Measurements from ENCODE around the gene WDR1. TPM values are rescaled to one million over a fixed set of nuclear protein-coding genes. Genes with fewer than 3 reads are reported as not detected.

The WDR1 gene
- total RNA-seq, 1 experiment from 2014 or later: 227 TPM

GRCh38 chr4:10104211-10104990 is 12.2 kb downstream of the WDR1 start:
- intact Hi-C loops (cut with micrococcal nuclease; ENCODE audit: unreplicated experiment): no loop called here
- ChIA-PET CTCF (no interaction called here), POLR2A (ENCODE audit: low non-redundant PET) (no interaction called here)
- Histone ChIP-seq H3K4me1 (ENCODE audit: insufficient read depth, low read length, poor library complexity, severe bottlenecking) (no peaks in the 10 kb centered on the region), H3K27me3 (replicated peaks; ENCODE audit: insufficient read depth, low read depth, low read length, poor library complexity) (no peaks in the 10 kb centered on the region), H3K9me3 (ENCODE audit: low read depth, low read length, poor library complexity, severe bottlenecking) (no peaks in the 10 kb centered on the region), H3K36me3 (ENCODE audit: insufficient read depth, low read length, poor library complexity, severe bottlenecking) (peaks cover 11% of the 10 kb centered on the region), H3K4me3 (ENCODE audit: low read depth, low read length, poor library complexity, severe bottlenecking) (no peak overlapping the region), H3K27ac (ENCODE audit: low read depth, low read length, poor library complexity, severe bottlenecking) (no peak overlapping the region)
- BruUV-seq (replicated peaks): no TSS peak
- TF ChIP-seq EZH2 (IDR thresholded peaks at IDR 0.05; ENCODE audit: borderline replicate concordance, low read depth, low read length, poor library complexity, severe bottlenecking): no peak
- no peak for TF ChIP-seq CTCF (conservative IDR thresholded peaks at IDR 0.05; ENCODE audit: low read depth, low read length)
- no peak for DNase-seq (ENCODE audit: low spot score)

- ChIA-PET CTCF (no interaction called here), POLR2A (ENCODE audit: low non-redundant PET) (no interaction called here)
- H3K36me3 ChIP-seq (ENCODE audit: insufficient read depth, low read length, poor library complexity, severe bottlenecking): peaks cover 8% of the 10 kb centered on the region
- H3K4me1 ChIP-seq (ENCODE audit: insufficient read depth, low read length, poor library complexity, severe bottlenecking): no peaks in the 10 kb centered on the region
- BruUV-seq (replicated peaks): no TSS peak
- H3K27ac ChIP-seq (ENCODE audit: low read depth, low read length, poor library complexity, severe bottlenecking): no peak overlapping the region
- no peak overlapping the region for H3K4me3 ChIP-seq (ENCODE audit: low read depth, low read length, poor library complexity, severe bottlenecking)
- TF ChIP-seq CTCF (conservative IDR thresholded peaks at IDR 0.05; ENCODE audit: low read depth, low read length): no peak
- TF ChIP-seq EZH2 (IDR thresholded peaks at IDR 0.05; ENCODE audit: borderline replicate concordance, low read depth, low read length, poor library complexity, severe bottlenecking): no peak
- no peaks in the 10 kb centered on the region for H3K27me3 ChIP-seq (replicated peaks; ENCODE audit: insufficient read depth, low read depth, low read length, poor library complexity)
- no peaks in the 10 kb centered on the region for H3K9me3 ChIP-seq (ENCODE audit: low read depth, low read length, poor library complexity, severe bottlenecking)
- intact Hi-C loops (cut with micrococcal nuclease; ENCODE audit: unreplicated experiment): no loop called here
- no peak for DNase-seq (ENCODE audit: low spot score)
Measured at GRCh38 chr4:10102474-10103332, 13.9 kb downstream of the WDR1 start.

- Histone ChIP-seq H3K4me3 (ENCODE audit: low read depth, low read length, poor library complexity, severe bottlenecking) (no peak overlapping the region), H3K27me3 (replicated peaks; ENCODE audit: insufficient read depth, low read depth, low read length, poor library complexity) (no peaks in the 10 kb centered on the region), H3K4me1 (ENCODE audit: insufficient read depth, low read length, poor library complexity, severe bottlenecking) (no peaks in the 10 kb centered on the region), H3K9me3 (ENCODE audit: low read depth, low read length, poor library complexity, severe bottlenecking) (no peaks in the 10 kb centered on the region), H3K36me3 (ENCODE audit: insufficient read depth, low read length, poor library complexity, severe bottlenecking) (peaks cover 10% of the 10 kb centered on the region), H3K27ac (ENCODE audit: low read depth, low read length, poor library complexity, severe bottlenecking) (no peak overlapping the region)
- no peak for DNase-seq (ENCODE audit: low spot score)
- BruUV-seq (replicated peaks): no TSS peak
- intact Hi-C loops (cut with micrococcal nuclease; ENCODE audit: unreplicated experiment): no loop called here
- ChIA-PET CTCF (no interaction called here), POLR2A (ENCODE audit: low non-redundant PET) (no interaction called here)
- TF ChIP-seq EZH2 (IDR thresholded peaks at IDR 0.05; ENCODE audit: borderline replicate concordance, low read depth, low read length, poor library complexity, severe bottlenecking) (no peak), CTCF (conservative IDR thresholded peaks at IDR 0.05; ENCODE audit: low read depth, low read length) (no peak)
Measured at GRCh38 chr4:10101671-10102473, 14.7 kb downstream of the WDR1 start.
